NCI-H2107 treated with DMSO at 0.1 percent for 48 hours (cell line): ENCODE measurements around the gene SLC27A6.
"Not testable (repeated sequence)": the region's sequence is repeated elsewhere in the genome, so short reads cannot be mapped to it uniquely, and the experiment has no call there.

ENCODE experiments used
- DNase-seq: peaks from one replicate; lab custom pipeline; 2025; ENCODE audit not compliant: unreplicated experiment; lab: John Stamatoyannopoulos, UW

SLC27A6 gene

DNA sequence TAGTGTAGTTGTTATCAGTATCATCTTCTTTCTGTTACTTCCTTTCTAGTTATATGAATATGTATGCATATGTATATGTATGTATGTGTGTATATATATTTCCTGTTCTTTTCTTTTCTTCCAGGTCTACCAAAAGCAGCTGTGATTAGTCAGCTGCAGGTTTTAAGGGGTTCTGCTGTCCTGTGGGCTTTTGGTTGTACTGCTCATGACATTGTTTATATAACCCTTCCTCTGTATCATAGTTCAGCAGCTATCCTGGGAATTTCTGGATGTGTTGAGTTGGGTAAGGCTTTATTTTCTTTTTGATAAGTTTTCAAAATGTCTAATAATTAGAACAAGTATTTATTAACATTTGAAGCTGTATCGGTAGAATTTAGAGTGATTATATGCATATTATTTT, 23.2 kb downstream of the SLC27A6 start:
- no peak for DNase-seq

DNA sequence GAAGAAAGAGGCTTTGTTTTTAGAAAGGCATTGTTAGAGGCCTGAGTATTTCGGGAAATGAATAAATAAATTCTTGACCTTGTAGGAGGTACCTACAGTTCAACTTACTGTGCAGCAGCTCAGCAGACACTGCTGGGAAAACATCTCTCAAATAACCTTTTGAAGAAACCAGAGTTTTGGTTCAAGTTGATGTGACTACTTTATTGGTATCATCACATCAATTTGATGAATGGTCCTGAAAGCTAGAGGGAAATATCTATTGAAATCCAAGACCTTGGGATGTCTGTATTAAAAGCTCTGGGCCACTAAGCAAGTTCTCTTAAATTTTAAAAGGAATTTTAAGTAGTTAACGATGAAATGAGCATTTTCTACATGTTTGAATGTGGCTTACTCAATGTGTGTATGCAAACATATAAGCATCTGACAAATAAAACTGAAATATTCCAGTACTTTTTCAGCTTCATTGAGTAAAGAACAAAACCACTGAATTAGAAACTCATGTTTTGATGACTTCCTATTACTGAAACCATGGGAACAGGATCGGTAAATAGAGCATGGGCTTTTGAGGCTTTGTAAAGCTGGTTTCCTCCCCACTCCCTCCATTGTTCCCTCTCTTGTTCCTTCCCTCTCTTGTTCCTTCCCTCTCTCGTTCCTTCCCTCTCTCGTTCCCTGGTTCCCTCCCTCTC, 36.7 kb downstream of the SLC27A6 start:
- DNase-seq, result no peak

DNA sequence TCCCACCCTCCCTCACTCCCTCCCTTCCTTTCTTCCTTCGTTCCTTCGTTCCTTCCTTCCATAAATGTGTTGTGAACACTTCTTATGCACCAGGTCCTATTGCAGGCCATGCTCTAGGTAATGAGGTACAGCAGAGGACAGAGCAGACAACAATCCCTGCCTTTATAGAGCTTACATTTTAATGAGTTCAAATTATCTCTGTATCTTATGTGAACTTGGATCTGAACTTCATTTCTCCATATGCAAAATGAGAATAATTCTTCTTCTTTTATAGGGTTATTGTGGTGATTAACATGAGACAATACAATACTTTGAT, 37.2 kb downstream of the SLC27A6 start:
- DNase-seq, result no peak

DNA sequence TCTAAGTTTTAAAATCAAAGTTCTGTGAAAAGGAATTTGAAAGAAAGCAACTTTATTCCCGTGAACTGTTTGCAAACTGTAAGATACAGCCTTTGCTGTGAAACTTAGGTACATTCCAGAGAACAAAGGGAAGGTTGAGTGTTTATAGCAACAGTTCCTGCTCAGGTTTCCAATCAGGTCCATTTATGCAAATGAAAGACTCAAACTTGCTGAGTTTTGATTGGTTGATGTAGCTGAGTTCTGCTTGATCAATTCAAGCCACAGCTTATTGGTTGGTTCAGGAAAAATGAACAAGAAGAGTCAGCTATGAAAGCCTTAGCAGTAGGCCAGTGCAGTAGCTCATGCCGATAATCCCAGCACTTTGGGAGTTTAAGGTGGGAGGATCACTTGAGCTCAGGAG, 37.9 kb downstream of the SLC27A6 start:
- no peak for DNase-seq

DNA sequence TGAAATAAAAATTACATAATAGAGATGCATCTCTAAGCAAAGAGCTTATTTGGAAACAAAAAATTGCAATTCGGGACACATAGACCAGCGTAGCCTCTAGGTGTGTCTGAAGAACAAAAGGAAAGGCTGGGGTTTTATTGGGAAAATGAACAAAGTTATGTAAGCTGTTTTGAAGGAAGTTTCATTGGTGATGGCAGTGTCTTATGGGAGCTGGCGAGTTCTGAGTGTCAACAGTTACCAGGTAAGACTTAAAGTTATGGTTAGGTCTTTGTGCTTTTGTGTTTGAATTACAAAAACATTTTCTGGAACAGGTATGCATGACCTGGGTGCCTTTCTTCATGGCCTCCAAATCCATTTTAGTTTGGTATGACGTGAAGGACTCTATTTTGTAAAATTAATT, 48.9 kb downstream of the SLC27A6 start:
- no peak for DNase-seq

DNA sequence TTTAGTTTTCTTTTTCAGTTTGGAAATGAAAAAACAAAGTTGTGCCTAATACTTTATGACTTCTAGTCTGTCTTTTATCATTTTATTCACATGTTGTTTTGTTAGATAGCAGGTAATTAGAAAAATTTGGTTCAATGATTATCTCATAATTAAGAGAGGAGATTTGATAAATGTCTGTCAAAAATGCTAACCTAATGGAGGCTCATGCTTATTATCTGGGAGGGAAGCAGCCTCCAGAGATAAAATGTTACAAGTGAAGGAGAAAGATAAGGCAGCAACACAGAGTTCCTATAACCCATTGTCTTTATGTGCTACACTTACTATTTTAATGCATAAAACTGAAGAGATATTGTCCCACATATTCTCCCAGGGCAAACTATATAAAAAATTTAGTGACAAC, 53.5 kb downstream of the SLC27A6 start:
- no peak for DNase-seq

DNA sequence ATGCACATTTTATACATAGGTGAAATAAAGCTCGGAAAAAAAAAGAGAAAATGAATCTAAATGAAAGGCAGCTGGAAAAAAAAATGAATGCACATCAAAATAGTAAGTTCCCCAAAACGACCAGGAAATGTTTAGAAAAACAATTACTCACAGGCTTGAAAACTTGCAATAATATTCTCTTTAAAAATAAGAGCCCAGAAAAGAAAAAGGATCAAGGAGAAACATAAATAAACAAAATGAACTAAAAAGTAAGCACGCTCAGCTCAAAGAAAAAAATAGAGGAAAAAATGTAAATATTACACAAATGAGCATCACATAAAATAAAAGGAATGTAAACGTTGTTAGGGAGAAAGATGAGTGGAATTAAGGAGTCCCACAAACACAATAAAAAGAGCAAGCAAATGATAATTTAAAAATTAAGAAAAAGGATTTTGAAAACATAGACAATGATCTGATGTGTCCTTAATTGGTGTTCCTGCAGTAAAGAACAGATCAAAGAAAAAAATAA, 54.2 kb downstream of the SLC27A6 start:
- no peak for DNase-seq

DNA sequence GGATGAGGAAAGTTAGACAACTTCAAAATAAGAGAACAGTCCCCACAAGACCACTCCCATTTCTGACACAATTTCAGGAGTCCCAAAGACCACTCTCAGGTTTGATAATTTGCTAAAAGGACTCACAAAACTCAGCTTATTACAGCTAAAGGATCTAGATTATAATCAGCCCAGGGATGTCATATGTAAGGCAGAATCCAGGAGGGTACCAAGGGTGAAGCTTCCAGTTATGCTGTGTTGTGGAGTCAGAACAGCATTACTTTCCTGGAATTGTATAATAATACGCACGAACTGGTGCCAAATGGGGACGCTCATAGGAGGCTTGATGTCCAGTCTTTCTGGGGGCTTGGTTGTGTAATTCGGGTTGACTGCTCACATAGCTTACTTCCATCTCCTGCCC, 55.4 kb downstream of the SLC27A6 start:
- DNase-seq, result no peak

DNA sequence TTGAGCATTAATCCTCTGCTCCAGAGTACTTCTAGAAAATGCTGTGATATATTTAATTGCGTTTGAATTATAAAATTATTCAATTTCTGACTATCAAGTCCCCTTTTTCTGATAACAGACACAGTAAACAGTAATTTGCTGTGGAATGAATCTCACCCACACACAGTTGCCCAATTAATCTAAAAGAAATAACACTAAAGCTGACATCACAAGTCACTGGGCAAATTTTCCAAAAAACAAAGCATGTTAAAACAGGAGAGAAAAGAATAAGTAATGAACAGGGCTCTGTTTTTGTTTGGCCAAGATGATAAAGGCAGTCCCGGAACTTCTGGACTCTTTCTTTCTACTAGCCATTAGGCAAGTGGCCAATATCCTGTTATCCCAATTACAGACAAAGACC, 56.5 kb downstream of the SLC27A6 start:
- no peak for DNase-seq

DNA sequence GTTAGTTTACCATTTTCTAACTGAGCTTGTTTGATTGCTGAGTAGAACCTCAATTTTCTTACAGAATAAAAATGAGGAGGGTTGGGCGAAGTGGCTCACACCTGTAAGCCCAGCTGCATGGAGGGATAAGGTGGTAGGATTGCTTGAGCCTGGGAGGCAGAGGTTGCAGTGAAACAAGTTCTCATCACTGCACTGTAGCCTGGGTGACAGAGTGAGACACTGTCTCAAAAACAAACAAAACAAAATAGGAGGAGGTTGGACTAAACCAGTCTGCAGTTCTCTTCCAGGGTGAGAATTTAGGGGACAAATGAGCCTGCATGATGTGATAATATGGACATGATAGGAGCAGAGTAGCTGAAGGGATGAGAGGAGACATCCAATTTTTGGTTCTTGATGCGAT, 57.3 kb downstream of the SLC27A6 start:
- DNase-seq, result no peak

DNA sequence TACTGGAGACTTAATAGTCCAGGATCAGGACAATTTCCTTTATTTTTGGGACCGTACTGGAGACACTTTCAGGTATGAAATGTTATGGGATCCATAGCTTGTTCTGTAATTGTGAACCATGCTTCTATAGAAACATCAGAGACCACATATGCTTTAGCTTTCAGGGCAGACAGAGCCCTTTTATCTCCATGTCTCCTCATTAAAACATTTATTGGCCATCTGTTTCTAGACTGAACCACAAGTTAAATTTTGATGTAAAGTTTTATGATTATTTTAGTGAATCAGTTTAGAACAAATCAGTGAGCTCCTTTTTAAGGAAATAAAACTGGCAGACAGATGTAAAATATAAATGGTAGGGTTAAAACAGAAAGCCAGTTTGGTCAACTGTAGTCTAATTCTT, 62.0 kb downstream of the SLC27A6 start:
- no peak for DNase-seq

DNA sequence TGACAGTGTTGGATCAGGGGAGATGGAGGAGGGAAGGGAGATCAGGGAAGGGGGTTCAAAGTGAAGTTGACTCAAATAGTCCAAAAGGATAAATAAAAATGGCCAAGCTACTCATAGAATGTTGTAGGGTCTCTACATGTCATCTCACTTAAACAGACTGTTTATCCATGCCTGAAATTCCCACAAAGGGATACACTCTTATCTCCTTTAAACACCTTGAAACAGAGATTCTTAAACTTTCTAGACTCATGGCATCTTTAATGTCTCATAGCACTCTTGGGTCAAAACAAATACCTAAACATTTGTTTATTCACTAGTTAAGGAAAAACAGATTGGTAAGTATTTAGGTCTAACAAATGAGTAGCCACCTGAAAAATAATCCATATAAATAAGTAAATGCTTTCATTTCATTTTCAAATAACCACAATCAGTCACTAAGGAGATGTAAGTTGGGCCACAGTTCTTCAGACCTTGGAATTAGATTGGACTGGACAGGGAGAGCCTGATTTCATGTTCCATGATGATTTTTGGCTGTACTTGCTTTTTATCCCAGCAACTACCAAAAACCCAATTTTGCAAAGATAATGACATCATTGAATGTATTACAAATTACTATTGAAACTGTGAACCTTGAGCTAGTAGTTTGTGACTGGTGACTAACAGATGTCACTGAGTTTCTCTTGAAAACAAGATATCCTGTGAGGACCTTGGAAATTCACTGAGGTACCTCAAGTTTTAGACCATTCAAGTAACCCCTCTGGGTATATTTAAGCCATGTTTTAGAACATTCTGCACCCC, 66.8 kb downstream of the SLC27A6 start:
- DNase-seq, result no peak

DNA sequence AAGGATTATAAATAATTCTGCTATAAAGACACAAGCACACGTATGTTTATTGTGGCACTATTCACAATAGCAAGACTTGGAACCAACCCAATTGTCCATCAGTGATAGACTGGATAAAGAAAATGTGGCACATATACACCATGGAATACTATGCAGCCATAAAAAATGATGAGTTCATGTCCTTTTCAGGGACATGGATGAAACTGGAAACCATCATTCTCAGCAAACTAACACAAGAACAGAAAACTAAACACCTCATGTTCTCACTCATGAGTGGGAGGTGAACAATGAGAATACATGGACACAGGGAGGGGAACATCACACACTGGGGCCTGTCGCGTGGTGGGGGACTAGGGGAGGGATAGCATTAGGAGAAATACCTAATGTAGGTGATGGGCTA, 71.0 kb downstream of the SLC27A6 start:
- DNase-seq, result not testable (repeated sequence)

DNA sequence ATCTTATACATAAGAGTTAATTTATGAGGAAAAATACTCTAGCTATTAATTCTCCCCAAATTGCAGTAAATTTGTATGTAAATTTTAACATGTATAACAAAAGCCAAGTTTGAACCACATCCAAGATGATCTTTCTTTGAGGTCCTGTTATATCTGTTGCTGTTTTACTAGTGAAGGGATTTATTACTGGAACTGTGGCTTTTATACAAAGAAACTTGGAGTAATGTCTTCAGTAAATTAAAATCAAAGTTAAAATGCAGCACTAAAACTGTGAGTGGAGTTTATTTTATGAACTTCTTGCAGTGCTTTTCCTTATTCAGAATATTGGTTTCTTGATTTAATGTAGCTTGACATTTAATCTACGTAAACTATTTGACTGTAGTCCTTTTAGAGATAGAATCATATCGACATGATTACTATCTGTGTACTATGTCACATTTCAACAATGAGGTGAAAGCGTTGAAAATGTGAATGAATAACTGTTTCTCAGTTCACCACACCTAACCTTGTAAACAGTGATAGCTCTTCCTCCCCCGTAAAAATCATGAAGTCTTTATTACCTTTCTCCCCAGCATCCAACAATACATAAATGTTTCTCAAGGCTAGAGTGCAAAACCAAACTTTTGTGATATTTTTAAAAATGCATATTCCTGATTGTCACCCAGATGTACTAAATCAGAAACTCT, 76.1 kb downstream of the SLC27A6 start:
- no peak for DNase-seq

DNA sequence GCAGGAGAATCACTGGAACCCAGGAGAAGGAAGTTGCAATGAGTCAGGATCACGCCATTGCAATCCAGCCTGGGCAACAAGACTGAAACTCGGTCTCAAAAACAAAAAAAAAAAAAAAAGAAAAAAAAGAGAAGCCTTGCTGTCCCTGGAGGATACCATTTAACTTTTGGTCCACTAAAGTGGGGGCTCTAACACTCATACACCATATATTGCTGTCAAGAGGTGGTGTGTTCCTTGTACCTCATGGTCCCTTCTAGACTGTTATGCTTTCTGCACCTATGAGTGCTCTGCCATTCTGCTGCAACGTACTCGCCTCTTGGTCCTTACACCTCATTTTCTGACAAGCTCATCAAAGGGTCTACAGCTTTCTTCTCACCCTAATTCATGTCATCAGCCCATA, 77.0 kb downstream of the SLC27A6 start:
- no peak for DNase-seq

DNA sequence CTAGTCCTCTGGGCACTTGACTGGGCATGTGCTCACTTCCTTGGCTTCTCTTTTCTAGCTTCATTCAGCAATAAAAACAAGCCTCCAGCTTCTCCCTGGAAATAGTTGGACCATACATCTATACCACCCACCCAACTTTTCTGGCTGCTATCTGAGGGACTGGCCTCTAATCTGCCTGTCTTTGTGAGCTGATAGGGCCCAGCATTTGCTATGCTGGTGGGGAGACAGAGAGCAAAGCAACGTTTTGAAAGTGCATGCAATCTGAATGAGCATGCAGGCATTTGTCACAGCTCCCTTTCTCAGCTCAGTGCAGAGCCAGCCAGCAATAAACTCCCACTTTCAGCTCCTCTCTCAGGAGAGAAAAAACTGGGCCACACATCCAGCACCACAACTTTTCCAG, 78.6 kb downstream of the SLC27A6 start:
- no peak for DNase-seq

DNA sequence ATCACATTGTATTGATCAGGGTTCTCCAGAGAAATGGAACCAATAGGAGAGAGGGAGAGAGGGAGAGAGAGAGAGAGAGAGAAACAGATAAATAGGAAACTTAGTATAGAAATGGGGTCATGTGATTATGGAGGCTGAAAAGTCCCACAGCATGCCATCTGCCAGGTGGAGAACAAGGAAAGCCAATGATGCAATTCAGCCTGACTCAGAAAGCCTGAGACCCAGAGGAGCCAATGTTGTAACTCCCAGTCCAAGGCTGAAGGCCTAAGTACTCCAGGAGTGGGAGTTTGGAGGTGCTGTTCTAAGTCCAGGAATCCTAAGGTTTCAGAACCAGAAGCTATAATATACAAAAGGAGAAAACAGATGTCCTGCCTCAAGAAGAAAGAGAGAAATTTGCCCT, 80.9 kb downstream of the SLC27A6 start:
- no peak for DNase-seq

DNA sequence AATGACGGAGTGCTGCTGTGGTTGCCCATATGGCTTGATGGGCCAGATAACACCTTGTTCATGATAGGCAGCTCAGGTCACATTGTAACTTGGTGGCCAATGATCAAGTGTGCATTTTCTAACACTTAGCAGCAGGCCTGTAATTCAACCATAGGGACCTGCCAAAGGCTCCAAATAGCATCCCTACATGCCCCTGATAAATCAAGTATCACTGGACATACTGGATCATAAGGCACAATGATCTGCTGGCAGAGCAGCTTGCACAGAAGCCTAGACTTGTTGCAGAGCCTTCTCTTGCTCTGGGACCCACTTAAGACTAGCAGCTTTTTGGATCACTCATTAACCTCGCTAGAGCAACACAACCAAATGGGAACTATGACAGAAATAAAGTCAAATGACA, 83.2 kb downstream of the SLC27A6 start:
- DNase-seq, result no peak

DNA sequence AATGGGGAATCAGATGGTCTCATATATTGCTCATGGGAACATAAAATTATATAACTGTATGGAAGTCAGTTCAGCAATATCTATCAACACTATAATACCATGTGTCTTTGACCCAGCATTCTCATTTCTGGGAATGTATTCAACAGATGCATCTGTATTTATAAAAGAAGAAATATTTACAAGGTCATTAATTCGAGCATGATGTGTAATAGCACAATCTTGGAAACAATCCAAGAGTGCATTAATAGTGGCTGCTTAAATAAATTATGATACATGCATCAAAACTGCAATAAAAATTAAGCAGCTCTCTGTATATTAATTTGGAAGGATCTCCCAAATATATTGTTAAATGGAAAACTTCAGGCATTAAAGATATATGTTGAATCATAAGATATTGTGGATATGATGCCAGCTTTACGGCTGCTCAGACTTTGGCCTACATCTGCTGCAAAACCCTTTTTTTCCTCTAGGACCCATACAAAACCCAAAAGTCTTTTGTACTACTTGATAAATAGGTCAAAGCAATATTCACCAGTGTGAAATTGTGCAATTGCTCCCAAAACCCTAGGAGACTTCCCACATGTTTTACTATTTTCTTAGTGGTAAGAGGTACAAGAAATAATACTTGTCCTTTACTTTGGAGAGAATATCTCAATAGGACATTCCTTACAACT, 84.0 kb downstream of the SLC27A6 start:
- DNase-seq, result no peak

DNA sequence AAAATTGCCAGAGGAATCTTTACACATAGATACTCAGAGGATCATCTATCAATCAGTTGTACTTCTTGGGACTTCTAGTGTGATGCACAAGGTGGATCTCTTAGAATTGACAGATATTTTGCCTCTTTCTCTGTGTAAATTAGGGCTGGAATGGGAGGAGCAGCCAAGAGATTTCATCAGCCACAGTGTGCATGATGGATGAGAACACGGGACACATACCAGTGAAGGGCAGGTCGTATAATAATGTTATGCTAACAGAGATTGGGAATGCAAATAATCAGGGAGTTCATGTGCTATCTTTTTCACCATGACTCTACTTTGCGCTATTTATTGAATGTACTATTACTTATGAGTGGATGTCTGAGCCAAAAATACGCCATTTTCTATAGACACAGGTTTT, 86.0 kb downstream of the SLC27A6 start:
- DNase-seq, result no peak

DNA sequence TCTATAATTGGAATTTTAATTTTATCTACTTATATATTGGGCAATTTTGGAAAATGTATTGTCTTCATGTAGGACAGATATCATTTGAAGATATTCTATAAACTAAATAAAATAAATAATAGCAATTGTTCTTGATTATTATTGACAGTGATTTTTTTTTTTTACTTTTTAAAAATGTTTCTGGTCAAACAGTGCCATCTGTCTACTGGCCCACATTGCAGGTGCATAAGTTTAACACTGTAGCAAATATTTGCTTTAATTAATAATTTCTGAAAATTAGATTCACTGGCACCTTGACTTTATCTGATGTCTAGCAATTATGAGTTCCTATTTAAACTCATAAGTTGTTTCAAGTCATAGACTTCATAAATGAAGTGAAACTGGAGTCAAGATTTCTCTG, 88.2 kb downstream of the SLC27A6 start:
- no peak for DNase-seq

DNA sequence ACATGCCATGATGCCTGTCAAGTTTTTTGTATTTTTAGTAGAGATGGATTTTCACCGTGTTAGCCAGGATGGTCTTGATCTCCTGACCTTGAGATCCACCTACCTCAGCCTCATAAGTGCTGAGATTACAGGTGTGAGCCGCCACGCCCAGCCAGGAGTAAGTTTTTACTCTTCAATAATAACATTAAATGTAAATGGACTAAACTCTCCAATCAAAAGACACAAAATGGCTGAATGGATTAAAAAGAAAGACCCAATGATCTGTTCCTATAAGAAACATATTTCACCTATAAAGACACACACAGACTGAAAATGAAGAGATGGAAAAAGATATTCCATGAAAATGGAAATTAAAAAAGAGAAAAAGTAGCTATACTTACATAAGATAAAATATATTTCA, 92.0 kb downstream of the SLC27A6 start:
- no peak for DNase-seq
